ENCODE data around the gene VPS13A.
A peak's percentile ranks its signal among the peaks of the same experiment; 100 is the strongest.
"Not testable (repeated sequence)": the region's sequence is repeated elsewhere in the genome, so short reads cannot be mapped to it uniquely, and the experiment has no call there.

VPS13A gene

GRCh38 chr9:77188242-77188641, 10.9 kb downstream of the VPS13A start:
- no peak for FAIRE-seq

GRCh38 chr9:77194423-77194822, 17.1 kb downstream of the VPS13A start:
- FAIRE-seq, result no peak

GRCh38 chr9:77210116-77210515, 32.8 kb downstream of the VPS13A start:
- no peak for FAIRE-seq

- no peak for FAIRE-seq
Observed at GRCh38 chr9:77211561-77211960, 34.2 kb downstream of the VPS13A start.

GRCh38 chr9:77212801-77213200, 35.5 kb downstream of the VPS13A start:
- FAIRE-seq, result no peak

- no peak for FAIRE-seq
Observed at GRCh38 chr9:77215874-77216273, 38.5 kb downstream of the VPS13A start.

- FAIRE-seq, result no peak
Observed at GRCh38 chr9:77218612-77219011, 41.3 kb downstream of the VPS13A start.

GRCh38 chr9:77221431-77221830, 44.1 kb downstream of the VPS13A start:
- no peak for FAIRE-seq

- FAIRE-seq, result no peak
Observed at GRCh38 chr9:77224746-77225312, 47.5 kb downstream of the VPS13A start.

- no peak for FAIRE-seq
Observed at GRCh38 chr9:77236693-77237092, 59.4 kb downstream of the VPS13A start.

- no peak for FAIRE-seq
Observed at GRCh38 chr9:77237896-77238295, 60.6 kb downstream of the VPS13A start.

- FAIRE-seq, result no peak
Observed at GRCh38 chr9:77251050-77251449, 73.7 kb downstream of the VPS13A start.

GRCh38 chr9:77257275-77257674, 79.9 kb downstream of the VPS13A start:
- FAIRE-seq, result no peak

- FAIRE-seq, result no peak
Observed at GRCh38 chr9:77261605-77262004, 84.3 kb downstream of the VPS13A start.

GRCh38 chr9:77267762-77268161, 90.4 kb downstream of the VPS13A start:
- FAIRE-seq, result not testable (repeated sequence)

GRCh38 chr9:77271023-77271690, 93.8 kb downstream of the VPS13A start:
- FAIRE-seq, result no peak

- no peak for FAIRE-seq
Observed at GRCh38 chr9:77276799-77277198, 99.5 kb downstream of the VPS13A start.

GRCh38 chr9:77277719-77278118, 100.4 kb downstream of the VPS13A start:
- FAIRE-seq, result no peak

- FAIRE-seq, result no peak
Observed at GRCh38 chr9:77283991-77284390, 106.7 kb downstream of the VPS13A start.

- FAIRE-seq, result no peak
Observed at GRCh38 chr9:77284616-77285015, 107.3 kb downstream of the VPS13A start.

GRCh38 chr9:77290373-77290772, 113.0 kb downstream of the VPS13A start:
- peak; percentile 78 for FAIRE-seq

- no peak for FAIRE-seq
Observed at GRCh38 chr9:77291714-77292113, 114.4 kb downstream of the VPS13A start.

- no peak for FAIRE-seq
Observed at GRCh38 chr9:77293949-77294348, 116.6 kb downstream of the VPS13A start.

GRCh38 chr9:77304543-77304942, 127.2 kb downstream of the VPS13A start:
- no peak for FAIRE-seq

All from endometrium (tissue), 2 donors.